MM.1S (cell line): ENCODE results near the gene SET.

Experiments
- DNase-seq: peaks from one replicate; pipeline ENCODE4 v3.0.0-alpha.2; 2015
- H2AFZ ChIP-seq: fragments of 300-600 bp; sonication (generic); 2 replicates; pipeline ENCODE4 v1.6.0; 2016; ENCODE audit warnings: antibody characterized with exemption, low read length
- H3F3A ChIP-seq: fragments of 300-600 bp; sonication (generic); 2 replicates; pipeline ENCODE4 v1.6.1; 2016; ENCODE audit warnings: mild to moderate bottlenecking, antibody characterized with exemption, low read length, moderate library complexity, mixed read lengths; ENCODE audit not compliant: insufficient read depth
- H3K27ac ChIP-seq: fragments of 300-600 bp; sonication (generic); 2 replicates; pipeline ENCODE4 v1.5.1; 2016; ENCODE audit warnings: mild to moderate bottlenecking, low read length
- H3K27me3 ChIP-seq: fragments of 300-600 bp; sonication (generic); replicated peaks from 2 replicates; pipeline ENCODE4 v1.6.0; 2016; ENCODE audit warnings: low read length; ENCODE audit not compliant: insufficient read depth
- H3K36me3 ChIP-seq: fragments of 300-600 bp; sonication (generic); replicated peaks from 2 replicates; pipeline ENCODE4 v1.6.1; 2016; ENCODE audit warnings: mild to moderate bottlenecking, low read length, mixed read lengths; ENCODE audit not compliant: insufficient read depth
- H3K4me1 ChIP-seq: fragments of 300-600 bp; sonication (generic); 2 replicates; pipeline ENCODE4 v1.6.1; 2016; ENCODE audit warnings: low read length, mixed read lengths
- H3K4me2 ChIP-seq: fragments of 300-600 bp; sonication (generic); 2 replicates; pipeline ENCODE4 v1.6.0; 2016; ENCODE audit warnings: low read depth, low read length
- H3K4me3 ChIP-seq: fragments of 300-600 bp; sonication (generic); 2 replicates; pipeline ENCODE4 v1.5.1; 2016; ENCODE audit warnings: low read length, mixed read lengths
- H3K79me2 ChIP-seq: fragments of 300-600 bp; sonication (generic); 2 replicates; pipeline ENCODE4 v1.6.1; 2016; ENCODE audit warnings: mixed run types, low read length, mixed read lengths
- H3K9ac ChIP-seq: fragments of 300-600 bp; sonication (generic); 2 replicates; pipeline ENCODE4 v1.6.1; 2016; ENCODE audit warnings: low read length, mixed read lengths
- H3K9me2 ChIP-seq: fragments of 300-600 bp; sonication (generic); replicated peaks from 2 replicates; pipeline ENCODE4 v1.6.1; 2016; ENCODE audit warnings: mild to moderate bottlenecking, low read length, mixed read lengths; ENCODE audit not compliant: insufficient read depth
- H3K9me3 ChIP-seq: fragments of 300-600 bp; sonication (generic); replicated peaks from 2 replicates; pipeline ENCODE4 v1.6.1; 2016; ENCODE audit warnings: mild to moderate bottlenecking, low read length, mixed read lengths; ENCODE audit not compliant: insufficient read depth
- H4K20me1 ChIP-seq: fragments of 300-600 bp; sonication (generic); 2 replicates; pipeline ENCODE4 v1.6.1; 2016; ENCODE audit warnings: mild to moderate bottlenecking, low read length, moderate library complexity, mixed read lengths; ENCODE audit not compliant: insufficient read depth
- EZH2 ChIP-seq: fragments of 300-600 bp; sonication (generic); optimal IDR thresholded peaks from 2 replicates; pipeline ENCODE3; 2017; ENCODE audit warnings: low read depth, mild to moderate bottlenecking, antibody characterized with exemption, low read length, mixed read lengths
- EZH2phosphoT487 ChIP-seq: fragments of 300-600 bp; sonication (generic); IDR thresholded peaks from 2 replicates; pipeline ENCODE4 v1.6.1; 2018; ENCODE audit warnings: antibody characterized with exemption, low read length
- TF ChIP-seq, protein P1 (sequence below): fragments of 300-600 bp; sonication (generic); IDR thresholded peaks from 2 replicates; pipeline ENCODE4 v1.5.1; 2016; ENCODE audit warnings: antibody characterized with exemption, low read length, mixed read lengths

Gene SET

DNA sequence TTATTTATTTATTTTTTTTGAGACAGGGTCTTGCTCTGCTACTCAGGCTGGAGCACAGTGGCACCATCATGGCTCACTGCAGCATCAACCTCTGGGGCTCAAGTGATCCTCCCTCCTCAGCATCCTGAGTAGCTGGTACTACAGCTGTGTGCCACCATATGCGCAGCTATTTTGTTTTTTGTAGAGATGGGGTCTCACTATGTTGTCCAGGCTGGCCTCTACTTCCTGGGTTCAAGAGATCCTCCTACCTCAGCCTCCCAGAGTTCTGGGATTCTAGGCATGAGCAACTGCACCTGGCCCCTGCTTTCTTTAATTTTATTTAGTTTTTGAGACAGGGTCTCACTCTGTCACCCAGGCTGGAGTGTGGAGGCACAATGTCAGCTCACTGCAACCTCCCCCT is 54.4 kb downstream of the SET start:
- Histone ChIP-seq H3K9me2 (no peaks in the 10 kb centered on the region), H3K4me3 (no peak overlapping the region), H4K20me1 (no peaks in the 10 kb centered on the region), H3K4me2 (no peak overlapping the region), H3K27me3 (no peaks in the 10 kb centered on the region), H3K36me3 (no peaks in the 10 kb centered on the region), H3K9me3 (no peaks in the 10 kb centered on the region), H3K79me2 (no peaks in the 10 kb centered on the region), H3F3A (no peaks in the 10 kb centered on the region), H3K9ac (no peak overlapping the region), H3K27ac (no peak overlapping the region), H2AFZ (no peak overlapping the region), H3K4me1 (no peaks in the 10 kb centered on the region)
- DNase-seq: no peak
- TF ChIP-seq, protein P1, sequence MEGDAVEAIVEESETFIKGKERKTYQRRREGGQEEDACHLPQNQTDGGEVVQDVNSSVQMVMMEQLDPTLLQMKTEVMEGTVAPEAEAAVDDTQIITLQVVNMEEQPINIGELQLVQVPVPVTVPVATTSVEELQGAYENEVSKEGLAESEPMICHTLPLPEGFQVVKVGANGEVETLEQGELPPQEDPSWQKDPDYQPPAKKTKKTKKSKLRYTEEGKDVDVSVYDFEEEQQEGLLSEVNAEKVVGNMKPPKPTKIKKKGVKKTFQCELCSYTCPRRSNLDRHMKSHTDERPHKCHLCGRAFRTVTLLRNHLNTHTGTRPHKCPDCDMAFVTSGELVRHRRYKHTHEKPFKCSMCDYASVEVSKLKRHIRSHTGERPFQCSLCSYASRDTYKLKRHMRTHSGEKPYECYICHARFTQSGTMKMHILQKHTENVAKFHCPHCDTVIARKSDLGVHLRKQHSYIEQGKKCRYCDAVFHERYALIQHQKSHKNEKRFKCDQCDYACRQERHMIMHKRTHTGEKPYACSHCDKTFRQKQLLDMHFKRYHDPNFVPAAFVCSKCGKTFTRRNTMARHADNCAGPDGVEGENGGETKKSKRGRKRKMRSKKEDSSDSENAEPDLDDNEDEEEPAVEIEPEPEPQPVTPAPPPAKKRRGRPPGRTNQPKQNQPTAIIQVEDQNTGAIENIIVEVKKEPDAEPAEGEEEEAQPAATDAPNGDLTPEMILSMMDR: no peak
- no peak for TF ChIP-seq EZH2phosphoT487
- no peak for TF ChIP-seq EZH2
